HG03439 (cell line): ENCODE measurements around the gene PUS7.
"Not testable (repeated sequence)": the region's sequence is repeated elsewhere in the genome, so short reads cannot be mapped to it uniquely, and the experiment has no call there.

ENCODE experiments used
- ATAC-seq: cut with Tn5 transposase; IDR thresholded peaks from one replicate; pipeline ENCODE4 v1.9.1; 2021; ENCODE audit warnings: mild to moderate bottlenecking, moderate library complexity; ENCODE audit not compliant: unreplicated experiment

PUS7 gene

GRCh38 chr7:105450177-105450861, 71.8 kb downstream of the PUS7 start:
- ATAC-seq: no peak

- ATAC-seq: no peak
Observed at GRCh38 chr7:105448181-105448580, 73.9 kb downstream of the PUS7 start.

GRCh38 chr7:105444342-105444987, 77.6 kb downstream of the PUS7 start:
- no peak for ATAC-seq

- not testable (repeated sequence) for ATAC-seq
Observed at GRCh38 chr7:105442214-105442613, 79.9 kb downstream of the PUS7 start.

- no peak for ATAC-seq
Observed at GRCh38 chr7:105439174-105439893, 82.7 kb downstream of the PUS7 start.

- ATAC-seq: no peak
Observed at GRCh38 chr7:105438847-105439173, 83.3 kb downstream of the PUS7 start.

- ATAC-seq: no peak
Observed at GRCh38 chr7:105438254-105438653, 83.8 kb downstream of the PUS7 start.

GRCh38 chr7:105437356-105437755, 84.7 kb downstream of the PUS7 start:
- ATAC-seq: not testable (repeated sequence)

- ATAC-seq: no peak
Observed at GRCh38 chr7:105429746-105430612, 92.1 kb downstream of the PUS7 start.

GRCh38 chr7:105426606-105427146, 95.4 kb downstream of the PUS7 start:
- no peak for ATAC-seq

GRCh38 chr7:105423987-105424386, 98.1 kb downstream of the PUS7 start:
- ATAC-seq: no peak

GRCh38 chr7:105413887-105414437, 108.1 kb downstream of the PUS7 start:
- no peak for ATAC-seq

- not testable (repeated sequence) for ATAC-seq
Observed at GRCh38 chr7:105410774-105411173, 111.3 kb downstream of the PUS7 start.

- ATAC-seq: not testable (repeated sequence)
Observed at GRCh38 chr7:105409775-105410174, 112.3 kb downstream of the PUS7 start.

- ATAC-seq: no peak
Observed at GRCh38 chr7:105408791-105409410, 113.2 kb downstream of the PUS7 start.
